Measurements from ENCODE around the gene LBHD1.
"Not testable (repeated sequence)": the region's sequence is repeated elsewhere in the genome, so short reads cannot be mapped to it uniquely, and the experiment has no call there.

Gene LBHD1

GRCh38 chr11:62689421-62690183, 17.5 kb upstream of the LBHD1 start, which contains the start of gene LRRN4CL:
Gene LRRN4CL, minus strand, starts transcription at chr11:62689530. Its CDS starts 1,022 bp downstream, at chr11:62688508.
- DNase-seq: peak; percentile 98

DNA sequence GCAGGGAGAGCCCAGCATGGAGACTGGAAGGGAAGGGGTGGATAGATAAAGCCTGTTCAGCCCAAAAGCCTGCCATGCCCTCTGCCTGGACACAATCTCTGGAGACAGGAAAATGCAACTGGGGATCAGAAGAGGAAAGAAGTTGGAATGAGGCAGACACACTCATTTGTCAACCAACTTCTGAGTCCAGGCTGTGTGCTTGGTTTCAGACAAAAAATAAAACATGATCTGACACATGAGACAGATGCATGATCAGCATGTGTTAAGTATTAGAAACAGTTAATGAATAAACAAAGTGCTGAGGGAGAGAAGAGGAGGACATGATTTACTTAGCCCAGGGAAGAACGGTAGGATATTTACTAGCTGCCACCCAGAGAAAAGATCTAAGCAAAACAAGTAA, 16.4 kb upstream of the LBHD1 start:
- no peak for DNase-seq

DNA sequence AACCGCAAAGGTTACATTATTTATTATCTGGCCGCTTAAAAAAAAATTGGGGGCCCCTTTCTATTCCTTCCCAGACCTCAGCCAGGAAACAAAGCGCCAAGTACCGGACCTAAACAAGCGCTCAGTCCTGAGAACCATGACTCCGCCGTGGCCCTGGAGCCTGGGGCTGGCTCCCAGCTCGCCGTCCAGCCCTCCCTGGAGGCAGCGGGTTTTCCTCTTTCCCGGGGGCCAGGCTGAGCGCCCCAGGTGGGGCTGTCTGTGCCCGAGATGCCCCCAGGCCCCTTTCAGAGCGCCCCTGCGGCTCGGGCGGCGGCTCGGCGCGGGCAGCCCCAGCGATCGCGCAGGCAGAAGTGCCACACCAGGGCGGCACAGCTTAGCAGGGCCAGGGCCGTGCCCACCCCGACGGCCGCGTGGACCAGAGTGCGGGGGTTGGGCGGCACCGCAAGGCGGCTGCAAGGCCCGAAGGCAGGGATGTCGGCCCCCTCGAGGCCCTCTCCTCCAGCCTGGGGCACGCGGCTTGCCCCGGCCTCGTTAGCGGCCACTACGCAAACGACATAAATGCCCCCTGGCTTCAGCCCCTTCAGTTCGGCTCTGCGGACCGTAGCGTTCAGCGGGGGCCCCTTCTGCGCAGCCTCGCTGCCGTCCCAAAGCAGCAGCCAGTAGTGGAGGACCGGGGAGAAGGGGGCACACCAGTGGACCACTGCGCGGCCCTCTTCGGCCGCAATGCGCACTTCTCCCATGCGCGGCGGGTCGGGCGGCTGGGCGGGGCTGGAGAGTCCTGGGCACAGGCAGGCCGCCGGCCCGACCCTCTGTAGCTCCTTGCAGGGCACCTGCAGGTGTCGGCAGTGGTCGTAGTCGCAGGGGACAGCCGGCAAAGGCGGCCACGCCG, 15.7 kb upstream of the LBHD1 start:
- no peak for DNase-seq

GRCh38 chr11:62682518-62682917, 10.5 kb upstream of the LBHD1 start:
- no peak for DNase-seq

DNA sequence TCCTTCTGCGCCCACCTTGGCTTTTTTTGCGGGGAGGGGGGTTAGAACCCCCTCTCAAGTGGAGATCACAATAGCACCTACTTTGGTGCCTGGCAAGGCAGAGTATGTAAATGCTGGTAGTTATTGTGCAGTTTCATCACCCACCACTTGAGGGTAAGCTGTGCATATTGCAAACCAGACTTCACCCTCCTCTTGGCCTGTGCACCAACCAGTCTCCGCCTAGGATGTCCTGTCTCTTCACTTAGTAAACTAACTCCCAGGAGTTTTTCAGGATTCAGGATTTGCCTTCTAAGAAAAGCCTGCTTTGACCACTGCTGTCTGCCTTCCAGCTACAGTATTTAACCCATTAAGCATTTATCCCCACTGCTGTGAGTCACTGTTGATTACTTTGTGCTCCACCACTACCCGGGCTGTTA, 8.8 kb upstream of the LBHD1 start:
- peak; percentile 83 for DNase-seq

GRCh38 chr11:62678770-62679696, 7.0 kb upstream of the LBHD1 start, which contains the start of gene UBXN1:
Gene UBXN1, minus strand, starts transcription at chr11:62679073. Its CDS starts 150 bp downstream, at chr11:62678923.
- peak; percentile 86 for DNase-seq

- no peak for DNase-seq
Measured at GRCh38 chr11:62678433-62678769, 6.3 kb upstream of the LBHD1 start.

DNA sequence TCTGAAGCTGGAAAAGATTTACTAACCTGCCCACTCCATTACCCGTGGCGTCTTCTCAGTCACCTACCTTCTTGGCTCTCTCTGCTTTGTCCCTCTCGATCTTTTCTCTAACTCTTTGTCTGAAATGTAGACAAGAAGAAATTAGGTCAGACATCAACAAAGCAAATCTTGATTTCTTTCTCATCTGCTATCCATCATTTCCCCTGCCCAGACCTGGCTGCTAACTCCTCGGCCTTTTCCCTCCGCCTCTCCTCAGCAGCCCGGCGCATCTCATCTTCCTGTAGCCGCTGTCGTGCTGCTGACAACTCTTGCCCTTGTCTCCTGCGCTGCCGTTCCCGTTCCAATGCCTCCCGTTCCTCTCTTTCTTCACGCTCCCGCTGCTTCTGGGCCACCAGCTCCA, 5.6 kb upstream of the LBHD1 start:
- DNase-seq: no peak

GRCh38 chr11:62677156-62677555, 5.1 kb upstream of the LBHD1 start:
- DNase-seq: no peak

- no peak for DNase-seq
Measured at GRCh38 chr11:62676698-62677097, 4.6 kb upstream of the LBHD1 start.

DNA sequence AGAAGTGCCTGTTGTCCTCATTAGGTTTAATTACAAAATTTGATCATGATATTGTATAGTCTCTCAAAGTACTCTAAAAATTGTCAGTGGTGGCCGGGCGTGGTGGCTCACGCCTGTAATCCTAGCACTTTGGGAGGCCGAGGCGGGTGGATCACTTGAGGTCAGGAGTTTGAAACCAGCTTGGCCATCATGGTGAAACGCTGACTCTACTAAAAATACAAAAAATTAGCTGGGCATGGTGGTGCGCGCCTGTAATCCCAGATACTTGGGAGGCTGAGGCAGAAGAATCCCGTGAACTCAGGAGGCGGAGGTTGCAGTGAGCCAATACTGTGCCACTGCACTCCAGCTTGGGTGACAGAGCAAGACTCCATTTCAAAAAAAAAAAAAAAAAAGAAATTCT, 3.3 kb upstream of the LBHD1 start:
- not testable (repeated sequence) for DNase-seq

DNA sequence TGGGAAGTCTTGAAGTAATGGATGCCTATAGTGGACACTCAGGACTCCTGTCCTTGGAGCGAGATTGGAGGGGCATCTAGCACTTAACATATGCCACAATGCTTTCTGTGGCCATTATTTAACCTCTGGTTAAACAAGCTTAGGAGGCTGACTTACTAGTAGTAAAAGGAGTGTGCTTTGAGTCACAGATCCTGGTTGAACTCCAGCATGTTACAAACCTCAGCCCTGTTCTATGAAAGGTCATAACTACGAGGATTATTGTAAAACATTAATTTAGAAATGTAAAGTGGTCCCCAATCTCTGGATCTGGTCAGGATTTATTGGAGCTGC, 1.1 kb upstream of the LBHD1 start:
- DNase-seq: no peak

GRCh38 chr11:62671236-62671607, 845 bp downstream of the LBHD1 start:
- DNase-seq: no peak

DNA sequence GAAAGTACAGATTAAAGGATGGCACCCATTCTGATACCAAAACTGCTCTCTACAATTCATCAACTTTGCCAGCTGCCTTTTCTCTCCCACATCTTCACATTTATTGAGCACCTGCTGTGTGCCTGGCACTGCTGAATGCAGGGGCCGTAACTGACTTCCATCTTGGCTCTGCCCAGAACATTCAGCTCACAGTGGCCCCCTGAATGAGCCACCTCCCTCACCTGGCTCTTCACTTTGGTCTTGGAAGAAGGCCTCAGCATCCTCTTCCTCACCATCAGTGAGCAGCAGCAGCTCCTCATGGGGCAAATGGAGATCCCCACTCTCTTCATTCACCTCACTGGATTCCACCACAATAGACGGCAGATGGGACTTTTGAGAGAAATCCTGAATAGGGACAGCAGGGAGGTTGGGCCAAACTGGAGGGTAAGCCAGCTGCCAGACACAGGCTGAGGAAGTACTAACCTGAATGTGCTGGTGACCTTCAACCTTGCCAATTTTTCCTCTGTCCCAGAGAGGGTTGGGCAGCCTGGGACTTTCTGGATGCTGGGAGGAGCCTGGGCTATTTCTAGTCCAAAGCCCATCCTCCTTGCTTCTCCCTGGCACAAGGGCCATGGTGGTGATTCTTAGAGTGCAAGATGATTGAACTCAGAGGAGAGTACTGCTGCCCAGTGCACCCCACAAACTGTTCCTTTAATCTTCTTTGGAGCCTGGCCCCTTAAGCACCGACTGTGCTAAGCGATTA, 2.5 kb downstream of the LBHD1 start:
- DNase-seq: no peak

DNA sequence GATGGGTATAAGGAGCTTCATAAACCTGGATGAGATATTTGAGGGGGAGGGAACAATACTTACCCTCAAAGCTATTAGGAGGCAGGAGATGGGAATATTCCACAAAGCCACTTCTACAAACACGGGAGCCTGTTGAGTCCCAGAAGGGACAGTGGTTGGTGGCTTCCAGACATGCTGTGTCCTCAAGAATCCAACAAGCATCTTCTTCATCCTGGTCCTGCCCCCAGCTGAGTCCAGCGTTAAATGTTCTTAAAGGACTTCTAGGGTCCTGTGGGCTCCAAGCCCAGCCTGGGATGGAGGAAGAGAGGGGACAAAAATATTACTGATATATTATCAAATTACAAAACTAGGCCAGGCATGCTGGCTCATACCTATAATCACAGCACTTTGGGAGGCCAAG, 4.6 kb downstream of the LBHD1 start:
- no peak for DNase-seq

GRCh38 chr11:62666259-62666926, 5.7 kb downstream of the LBHD1 start:
- DNase-seq: no peak

GRCh38 chr11:62665599-62666258, 6.3 kb downstream of the LBHD1 start:
- peak; percentile 42 for DNase-seq

DNA sequence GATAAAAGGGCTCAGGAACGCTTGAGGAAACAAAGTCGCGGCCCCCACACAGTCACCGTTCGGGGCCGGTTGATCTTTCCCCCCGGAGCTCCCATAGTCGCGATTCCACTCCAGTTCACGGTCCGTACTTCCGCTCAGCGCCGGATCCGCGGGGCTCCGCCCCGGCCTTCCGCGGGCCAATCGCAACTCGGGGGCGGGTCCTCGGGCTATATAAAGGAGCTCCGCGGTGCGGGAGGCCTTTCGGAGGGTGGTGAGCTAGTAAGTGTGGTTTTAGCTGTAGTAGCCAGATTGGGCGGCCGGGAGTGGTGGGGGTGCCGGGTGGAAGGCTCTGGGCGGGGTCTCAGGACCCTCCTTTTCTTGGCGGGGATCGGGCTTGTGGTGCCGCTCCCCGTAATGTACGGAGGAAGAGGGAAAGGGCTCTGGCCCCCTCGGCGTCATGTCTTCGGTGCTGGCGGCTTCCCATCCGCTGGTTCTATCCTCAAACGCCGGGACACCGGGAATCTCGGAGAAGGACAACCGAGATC, 6.9 kb downstream of the LBHD1 start, which contains the start of the genes C11orf98 and CSKMT:
TSS of gene C11orf98 (minus strand) at position 136 of the 524 bp plus-strand sequence. CDS start at position 95, 41 bp downstream.
TSS of gene CSKMT (plus strand) at position 238 of the 524 bp plus-strand sequence. CDS start 568 bp downstream, outside the sequence.
- DNase-seq: peak; percentile 94

- DNase-seq: peak; percentile 35
Measured at GRCh38 chr11:62664405-62665074, 7.5 kb downstream of the LBHD1 start.

Data from fibroblast of upper back skin (primary cell).